HG03175 (cell line): ENCODE data around the gene AAMP.
"Not testable (repeated sequence)": the region's sequence is repeated elsewhere in the genome, so short reads cannot be mapped to it uniquely, and the experiment has no call there.

Source experiments
- ATAC-seq: cut with Tn5 transposase; IDR thresholded peaks from one replicate; pipeline ENCODE4 v1.9.1; 2021; ENCODE audit warnings: mild to moderate bottlenecking, moderate library complexity; ENCODE audit not compliant: unreplicated experiment

AAMP gene

DNA sequence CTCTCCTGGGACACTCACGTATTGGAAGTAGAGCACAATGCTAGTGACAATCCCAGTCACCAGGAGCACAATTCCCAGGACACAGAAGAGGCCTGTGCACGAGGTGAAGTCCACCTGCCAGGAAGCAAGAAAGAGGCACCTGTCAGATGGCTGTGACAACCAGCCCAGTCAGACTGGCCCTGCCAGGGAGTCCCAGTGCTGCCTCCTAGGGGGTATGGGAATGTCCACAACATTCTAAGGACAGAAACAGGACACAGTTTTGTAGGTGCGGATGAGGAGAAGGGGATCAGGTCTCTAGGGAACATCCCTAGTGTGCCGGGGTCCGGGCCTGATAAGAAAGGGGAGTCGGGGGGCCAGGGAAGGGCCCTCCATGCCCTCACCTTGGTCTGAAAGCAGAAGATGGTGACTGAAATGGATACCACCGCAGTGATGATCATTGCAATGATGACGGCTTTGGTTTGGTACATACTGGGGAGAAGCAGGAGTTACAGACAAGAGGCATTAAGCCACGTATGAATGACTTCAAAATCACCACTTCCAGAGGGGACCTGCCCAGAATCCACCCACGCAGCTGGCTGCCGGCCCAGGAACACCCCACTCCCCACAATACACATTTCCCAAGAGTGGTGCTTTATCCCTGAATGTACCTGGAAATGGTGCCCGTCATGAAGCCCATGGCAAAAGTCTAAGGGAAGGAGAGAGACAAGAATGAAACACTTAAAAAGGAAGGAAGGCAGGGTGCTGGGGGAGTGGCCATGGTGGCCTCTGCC, 7.2 kb upstream of the AAMP start:
- ATAC-seq = no peak

DNA sequence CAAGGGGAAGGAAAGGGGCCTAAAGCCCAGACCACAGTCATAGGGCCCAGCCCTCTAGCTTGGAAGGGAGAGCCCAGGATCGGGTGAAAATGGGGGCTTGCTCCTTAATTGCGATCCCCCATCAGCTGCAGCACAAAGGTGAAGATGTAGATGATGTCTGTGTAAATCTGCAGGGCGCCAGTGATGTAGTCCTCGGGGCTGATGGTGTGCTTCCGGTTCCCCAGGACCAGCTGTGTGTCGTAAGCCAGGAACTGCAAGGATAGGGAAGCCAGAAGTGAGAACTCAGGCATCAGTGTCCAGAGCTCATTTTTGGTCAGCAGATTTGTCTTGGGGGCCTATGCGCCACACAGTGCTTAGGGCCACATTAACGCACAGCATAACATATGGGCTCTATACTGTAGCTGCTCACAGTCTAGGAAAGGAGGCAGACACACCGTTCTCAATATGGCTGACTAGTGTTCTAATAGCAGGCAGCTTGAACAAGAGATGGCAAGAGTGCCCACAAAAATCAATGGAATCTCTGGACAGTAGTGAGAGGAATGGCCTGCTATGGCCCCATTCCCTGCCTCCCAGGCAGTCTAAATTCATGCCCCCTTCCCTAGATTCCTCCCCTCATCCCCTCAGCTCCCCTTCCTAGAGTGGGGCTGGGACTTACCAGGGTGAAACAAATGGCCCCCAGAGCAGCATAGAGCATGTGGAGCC, 5.6 kb upstream of the AAMP start:
- ATAC-seq = no peak

DNA sequence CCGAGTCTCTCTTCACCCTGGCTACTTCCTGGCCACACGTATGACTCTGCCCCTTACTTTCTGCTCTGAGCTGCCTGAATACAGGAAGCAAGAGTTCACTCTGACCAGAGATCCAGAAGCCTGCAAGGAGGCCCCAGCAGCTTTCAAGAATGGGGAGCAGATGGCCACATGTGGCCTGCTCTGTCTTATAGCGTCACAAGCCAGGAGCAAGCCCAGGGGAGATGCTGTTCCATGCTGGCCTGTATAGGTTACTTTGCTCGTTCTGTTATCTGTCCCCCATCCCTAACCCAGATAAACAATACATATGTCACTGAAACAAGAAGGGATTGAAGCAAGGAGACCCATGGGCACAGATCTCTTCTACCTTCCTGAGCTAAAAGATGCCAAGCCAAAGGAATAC, 4.6 kb upstream of the AAMP start:
- no peak for ATAC-seq

DNA sequence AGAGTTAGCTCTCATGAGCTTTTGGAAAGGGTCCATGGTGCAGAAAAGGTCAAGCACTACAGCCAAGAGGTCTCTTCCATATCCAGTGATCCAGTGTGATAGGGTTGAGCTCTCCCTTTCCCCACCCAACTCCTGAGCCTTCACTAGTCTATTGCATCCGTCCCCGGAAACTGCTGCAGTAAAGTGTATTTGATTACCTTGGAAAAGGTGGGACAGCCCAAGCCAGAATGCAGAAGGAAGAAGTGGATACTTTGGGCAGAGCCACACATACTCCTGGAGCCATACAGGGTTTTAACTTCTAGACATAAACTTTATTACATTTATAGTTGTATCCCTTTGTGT, 3.9 kb upstream of the AAMP start:
- ATAC-seq = no peak

DNA sequence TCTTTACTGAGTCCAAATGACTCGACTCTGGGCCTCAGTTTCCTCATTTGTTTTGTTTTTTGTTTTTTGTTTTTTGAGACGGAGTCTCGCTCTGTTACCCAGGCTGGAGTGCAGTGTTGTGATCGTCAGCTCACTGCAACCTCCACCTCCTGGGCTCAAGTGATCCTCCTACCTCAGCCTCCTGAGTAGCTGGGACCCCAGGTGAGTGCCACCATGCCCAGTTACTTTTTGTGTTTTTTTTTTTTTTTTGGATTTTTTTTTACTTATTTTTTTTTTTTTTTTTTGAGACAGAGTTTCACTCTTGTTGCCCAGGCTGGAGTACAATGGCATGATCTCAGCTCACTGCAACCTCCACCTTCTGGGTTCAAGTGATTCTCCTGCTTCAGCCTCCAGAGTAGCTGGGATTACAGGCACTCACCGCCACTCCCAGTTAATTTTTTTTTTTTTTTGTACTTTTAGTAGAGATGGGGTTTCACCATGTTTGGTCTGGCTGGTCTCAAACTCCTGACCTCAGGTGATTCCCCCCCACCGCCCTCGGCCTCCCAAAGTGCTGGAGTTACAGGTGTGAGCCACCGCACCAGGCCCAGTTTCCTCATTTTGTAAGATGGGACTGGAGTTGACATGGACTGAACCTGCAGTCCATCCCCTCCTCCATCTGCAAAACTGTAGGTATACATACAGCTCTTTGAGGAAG, 3.4 kb upstream of the AAMP start:
- not testable (repeated sequence) for ATAC-seq

DNA sequence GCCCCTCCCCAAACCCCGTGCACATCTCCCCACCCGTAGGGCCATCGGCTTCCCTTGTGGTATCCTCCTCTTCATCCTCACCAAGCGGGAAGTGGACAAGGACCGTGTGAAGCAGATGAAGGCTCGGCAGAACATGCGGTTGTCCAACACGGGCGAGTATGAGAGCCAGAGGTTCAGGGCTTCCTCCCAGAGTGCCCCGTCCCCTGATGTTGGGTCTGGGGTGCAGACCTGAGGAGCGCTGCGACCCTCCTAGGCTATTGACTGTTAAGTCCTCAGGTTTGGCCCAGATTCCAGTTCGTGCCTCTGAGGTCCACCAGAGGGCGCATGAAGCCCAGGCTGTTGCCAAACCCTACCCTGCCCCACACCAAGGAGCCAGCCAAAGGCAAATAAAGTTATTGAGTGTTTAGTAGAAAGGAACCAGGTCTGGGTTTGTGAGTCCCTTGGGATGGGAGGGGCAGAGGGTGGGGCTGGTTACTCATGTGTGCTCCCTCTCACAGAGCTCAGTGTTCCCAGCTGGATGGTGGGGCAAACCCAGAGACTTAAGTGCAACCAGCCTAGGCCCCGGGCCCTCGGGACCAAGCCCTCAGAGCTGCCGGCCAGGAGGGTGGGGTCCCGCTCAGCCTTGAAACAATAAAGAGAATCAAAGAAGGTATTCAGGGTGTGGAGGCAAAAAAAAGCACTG, 2.7 kb upstream of the AAMP start:
- peak; percentile 20 for ATAC-seq

DNA sequence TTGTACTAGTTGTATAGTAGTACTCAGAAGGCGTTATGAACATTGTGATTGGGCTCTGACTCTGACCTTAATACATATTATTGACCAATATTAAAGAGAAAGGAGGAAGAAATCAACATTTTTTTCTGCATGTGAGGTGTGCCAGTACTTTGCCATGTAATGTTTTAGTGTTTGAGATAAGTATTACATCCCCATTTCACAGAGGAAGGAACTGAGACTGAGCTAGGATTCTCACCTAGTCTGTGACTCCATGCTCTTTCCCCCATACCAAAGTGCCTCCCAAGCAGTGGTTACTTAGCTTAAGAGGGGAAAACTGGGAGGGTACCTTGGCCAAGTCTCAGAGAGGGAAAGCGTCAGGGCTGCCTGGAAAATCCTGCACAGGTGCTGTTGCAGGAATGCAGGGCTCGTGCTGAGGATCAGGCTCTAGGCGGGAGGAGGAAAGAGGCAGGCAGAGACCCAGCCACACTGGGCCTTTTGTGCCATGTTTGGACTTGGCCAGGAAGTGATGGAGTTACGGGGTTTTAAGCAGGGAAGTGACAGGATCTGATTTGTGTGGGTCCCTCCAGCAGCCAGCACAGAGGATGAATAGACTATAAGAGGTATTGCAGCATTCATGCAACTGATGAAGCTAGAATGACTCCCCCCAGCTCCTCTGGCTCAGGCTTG, 2.1 kb upstream of the AAMP start:
- ATAC-seq = no peak

DNA sequence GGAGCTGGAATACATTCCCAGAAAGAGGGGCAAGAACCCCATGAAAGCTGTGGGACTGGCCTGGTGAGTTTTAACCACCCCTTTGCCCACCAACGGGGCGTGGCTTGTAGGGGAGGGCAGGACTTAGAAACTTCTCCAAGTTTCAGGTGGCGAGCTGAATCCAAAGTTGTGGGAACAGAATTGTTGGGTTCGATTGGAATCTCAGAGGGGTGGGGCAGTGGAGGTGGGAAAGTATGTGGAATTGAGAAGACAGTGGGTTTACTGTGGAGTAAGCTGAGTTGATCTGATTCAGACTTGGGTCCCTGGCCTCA, 1.5 kb upstream of the AAMP start:
- no peak for ATAC-seq

DNA sequence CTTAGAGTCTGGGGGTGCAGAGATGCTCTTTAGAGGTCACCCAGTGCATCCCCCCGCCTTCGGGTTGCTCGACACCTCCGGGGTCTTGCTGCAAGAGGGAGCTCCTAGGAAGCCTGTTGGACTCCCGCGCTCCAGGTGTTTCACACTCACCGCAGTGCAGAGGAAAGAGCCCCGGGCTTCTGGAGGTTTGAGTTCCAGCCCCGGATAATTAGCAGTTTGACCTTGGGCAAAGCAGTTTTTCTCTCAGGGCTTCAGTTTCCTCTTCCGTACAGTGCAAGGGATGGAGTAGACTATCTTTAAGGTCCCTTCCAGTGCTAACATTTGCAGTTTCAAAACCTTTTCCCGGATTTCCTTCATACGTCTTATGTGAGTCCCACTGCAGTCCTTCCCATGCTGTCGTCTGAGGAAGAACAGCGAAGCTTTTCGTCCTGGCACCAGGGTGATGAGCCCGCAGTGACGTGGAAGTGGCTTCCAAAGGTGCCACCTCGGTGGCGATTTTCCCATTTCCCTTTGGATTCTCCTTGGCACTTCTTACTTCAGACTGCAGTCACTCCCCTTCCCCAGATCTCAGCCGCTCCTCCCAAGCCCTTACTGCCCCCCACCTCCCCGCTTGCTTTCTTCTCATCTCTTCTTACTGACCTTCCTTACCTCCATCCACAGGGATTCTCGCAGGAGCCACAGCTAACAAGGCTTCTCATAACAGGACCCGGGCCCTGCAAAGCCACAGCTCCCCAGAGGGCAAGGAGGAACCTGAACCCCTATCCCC, 967 bp upstream of the AAMP start:
- no peak for ATAC-seq

DNA sequence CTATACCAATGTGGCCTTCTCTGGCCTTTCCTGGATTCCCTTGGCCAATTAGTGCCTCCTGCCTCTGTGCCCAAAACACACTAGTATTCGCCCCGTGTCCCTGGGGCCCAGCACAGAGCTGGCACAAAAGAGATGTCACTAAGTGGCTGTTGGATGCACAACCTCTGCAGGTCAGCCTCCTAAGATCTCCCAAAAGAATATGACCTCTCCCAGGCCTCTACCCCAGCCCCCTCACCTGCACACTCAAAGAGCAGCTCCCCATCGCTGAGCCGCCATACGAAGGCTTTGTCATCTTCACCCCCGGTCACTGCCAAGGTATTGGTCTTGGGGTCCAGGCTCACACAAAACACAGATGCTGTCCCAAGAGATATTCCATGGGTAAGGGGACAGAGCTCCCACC, 2.7 kb downstream of the AAMP start:
- ATAC-seq = no peak

DNA sequence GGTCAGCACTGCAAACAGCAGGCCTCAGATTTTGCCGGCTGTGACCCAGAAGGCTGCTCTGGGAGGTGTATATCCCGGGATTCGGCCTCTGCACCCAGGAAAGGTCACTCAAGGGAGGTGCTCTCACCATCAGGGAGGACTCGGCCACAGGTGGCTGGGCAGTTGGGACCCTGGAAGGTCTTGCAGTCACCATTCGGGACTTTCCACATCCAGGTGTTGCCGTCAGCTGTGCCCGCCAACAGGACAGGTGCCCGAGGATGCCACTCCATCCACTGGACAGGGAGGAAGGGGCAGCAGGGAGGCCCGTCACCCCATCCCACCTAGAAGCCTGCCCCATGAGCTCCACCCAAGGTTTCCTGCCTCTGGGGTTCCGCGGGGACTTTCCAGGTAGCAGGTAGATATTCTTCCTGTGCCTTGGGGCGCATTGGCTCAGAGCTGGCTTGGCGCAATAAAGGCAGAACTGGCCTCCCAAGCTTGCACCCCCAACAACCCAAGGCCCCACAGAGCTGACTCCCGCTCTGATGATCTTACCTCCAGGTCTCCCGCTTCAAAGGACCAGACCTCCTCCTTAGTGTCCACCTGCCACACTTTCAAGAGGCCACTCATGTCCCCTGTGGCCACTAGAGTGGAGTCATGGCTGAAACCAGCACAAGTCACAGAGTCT, 3.5 kb downstream of the AAMP start:
- ATAC-seq = no peak

DNA sequence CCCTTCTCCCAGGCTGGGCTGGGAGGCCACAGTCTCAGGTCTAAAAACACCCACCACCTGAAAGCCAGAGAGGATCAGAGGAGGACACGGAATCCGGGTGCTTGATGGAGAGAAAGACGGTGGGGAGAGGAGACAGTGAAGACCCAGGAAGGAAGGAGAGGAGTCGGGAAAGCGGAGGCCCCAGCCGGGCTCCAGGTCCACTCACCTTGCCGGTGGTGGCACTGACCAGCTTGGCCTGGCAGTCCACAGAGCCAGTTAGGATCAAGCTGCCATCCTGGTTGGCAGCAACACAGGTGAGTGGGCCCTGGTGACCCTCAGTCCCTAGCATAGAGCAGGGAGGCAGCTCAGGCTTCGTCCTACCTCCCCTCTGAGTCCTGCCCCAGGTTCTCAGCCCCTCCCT, 4.3 kb downstream of the AAMP start:
- ATAC-seq = no peak

DNA sequence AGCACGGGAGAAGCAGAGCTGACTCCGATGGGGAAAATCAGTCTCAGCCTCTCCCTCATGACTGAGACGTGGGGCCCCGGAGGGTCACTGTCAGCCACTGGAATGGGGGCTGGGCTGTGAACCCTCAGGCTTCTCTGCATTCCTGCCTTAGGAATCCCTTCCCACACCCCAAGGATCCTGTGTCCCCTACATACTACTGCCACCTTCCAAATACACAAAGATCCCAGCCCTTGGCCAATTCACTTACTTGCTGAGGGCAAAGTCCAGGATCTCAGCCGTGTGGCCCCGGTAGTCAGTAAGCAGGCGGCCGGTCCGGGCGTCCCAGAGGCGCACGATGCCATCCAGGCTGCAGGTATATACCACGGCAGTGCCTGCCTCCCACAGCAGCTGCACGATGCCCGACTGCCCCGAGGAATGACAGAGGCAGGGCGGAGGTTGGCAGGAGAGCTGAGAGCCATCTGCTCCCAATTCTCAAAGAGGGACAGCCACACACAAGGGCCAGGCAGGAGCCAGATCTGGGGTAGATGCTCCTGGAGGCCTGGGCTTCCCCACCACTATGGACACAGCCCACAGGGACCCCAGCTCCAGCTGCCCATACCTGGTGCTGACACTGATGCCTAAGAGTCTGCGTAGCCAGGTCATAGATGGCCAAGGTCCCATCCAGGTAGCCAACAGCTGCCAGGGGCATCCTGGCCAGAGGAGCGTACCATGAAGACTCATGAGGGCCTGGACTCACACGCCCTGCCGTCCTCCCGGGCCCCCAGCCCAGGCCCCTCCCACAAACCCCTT, 5.0 kb downstream of the AAMP start:
- ATAC-seq = no peak

DNA sequence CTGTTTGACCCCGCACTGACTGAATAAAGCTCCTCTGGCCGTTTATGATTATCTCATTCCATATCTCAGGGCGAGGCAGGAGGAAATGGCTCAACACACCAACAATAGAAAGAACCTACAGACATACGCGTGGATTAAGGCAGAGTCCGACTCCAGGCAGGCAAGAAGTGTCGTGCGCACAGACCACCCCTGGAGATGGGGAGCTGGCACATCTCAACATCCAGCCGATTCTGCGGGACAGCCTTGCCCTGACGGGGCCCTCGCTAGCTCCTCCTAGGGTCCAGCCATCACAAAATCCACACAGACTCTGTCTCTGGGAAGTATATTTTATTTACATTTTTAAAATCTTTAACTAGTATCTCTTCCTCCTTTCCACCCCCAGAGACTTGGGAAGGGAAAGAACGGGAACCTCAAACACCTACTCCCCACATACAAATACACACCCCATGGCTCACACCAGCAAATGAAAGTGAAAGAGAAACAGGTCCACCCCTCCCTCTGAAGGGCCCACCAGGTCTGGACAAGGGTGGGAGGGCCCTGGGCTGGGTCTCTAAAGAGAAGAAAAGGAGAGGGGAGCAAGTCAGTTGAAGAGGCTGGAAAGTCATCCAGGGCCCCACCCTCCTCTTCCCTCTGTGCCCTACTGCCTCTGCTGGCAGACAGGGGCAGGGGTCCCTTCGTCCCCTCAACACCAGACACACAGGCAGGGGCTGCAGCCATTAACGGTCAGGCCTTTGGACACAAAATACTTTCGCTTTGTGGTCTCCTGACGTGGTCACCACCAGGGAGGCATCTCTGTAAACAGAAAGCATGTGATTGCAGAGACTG, 5.9 kb downstream of the AAMP start:
- ATAC-seq = no peak

DNA sequence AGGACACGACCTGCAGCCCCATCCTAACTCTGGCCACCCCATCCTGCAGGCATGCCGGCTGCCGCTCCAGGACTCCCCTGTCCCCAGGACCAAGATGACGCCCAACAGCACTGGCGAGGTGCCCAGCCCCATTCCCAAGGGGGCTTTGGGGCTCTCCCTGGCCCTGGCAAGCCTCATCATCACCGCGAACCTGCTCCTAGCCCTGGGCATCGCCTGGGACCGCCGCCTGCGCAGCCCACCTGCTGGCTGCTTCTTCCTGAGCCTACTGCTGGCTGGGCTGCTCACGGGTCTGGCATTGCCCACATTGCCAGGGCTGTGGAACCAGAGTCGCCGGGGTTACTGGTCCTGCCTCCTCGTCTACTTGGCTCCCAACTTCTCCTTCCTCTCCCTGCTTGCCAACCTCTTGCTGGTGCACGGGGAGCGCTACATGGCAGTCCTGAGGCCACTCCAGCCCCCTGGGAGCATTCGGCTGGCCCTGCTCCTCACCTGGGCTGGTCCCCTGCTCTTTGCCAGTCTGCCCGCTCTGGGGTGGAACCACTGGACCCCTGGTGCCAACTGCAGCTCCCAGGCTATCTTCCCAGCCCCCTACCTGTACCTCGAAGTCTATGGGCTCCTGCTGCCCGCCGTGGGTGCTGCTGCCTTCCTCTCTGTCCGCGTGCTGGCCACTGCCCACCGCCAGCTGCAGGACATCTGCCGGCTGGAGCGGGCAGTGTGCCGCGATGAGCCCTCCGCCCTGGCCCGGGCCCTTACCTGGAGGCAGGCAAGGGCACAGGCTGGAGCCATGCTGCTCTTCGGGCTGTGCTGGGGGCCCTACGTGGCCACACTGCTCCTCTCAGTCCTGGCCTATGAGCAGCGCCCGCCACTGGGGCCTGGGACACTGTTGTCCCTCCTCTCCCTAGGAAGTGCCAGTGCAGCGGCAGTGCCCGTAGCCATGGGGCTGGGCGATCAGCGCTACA, 7.0 kb downstream of the AAMP start:
- no peak for ATAC-seq

DNA sequence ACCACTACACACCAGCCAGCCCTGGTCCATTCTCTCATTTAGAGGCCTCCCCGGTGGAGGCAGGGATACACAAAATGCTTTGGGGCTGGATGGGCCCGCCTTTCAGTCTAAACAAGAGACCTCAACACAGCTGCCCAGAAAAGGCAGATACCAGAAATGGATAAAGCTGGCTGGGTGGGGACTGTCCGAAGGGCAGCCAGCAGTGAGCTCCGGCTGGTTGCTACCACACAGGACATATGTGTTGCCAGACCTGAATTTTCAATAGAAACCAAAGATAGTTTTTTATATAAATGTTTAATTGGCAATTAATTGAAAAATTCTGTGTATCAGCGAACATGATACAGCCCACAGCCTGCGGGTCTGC, 7.7 kb downstream of the AAMP start:
- ATAC-seq = no peak
